Ovary (tissue), 9 donors: ENCODE data around the gene BCAN. TPM values are rescaled to one million over a fixed set of nuclear protein-coding genes. Genes with fewer than 3 reads are reported as not detected.

ENCODE experiments used
- DNase-seq, 5 donors: peaks; one replicate each; pipeline ENCODE4 v3.0.0-alpha.2; 2019 to 2020
- H3K27ac ChIP-seq, 2 donors: fragments of 200-600 bp; one replicate each; pipeline versions ENCODE4 v1.5.1 to v1.8.0; 2019 to 2022
- H3K27me3 ChIP-seq: fragments of 200-600 bp; one replicate; pipeline ENCODE4 v1.8.0; 2022
- H3K36me3 ChIP-seq: fragments of 200-600 bp; sonication (generic); one replicate; pipeline ENCODE4 v1.5.1; 2019
- H3K4me1 ChIP-seq: one replicate; pipeline ENCODE4 v1.8.1; 2013; ENCODE audit warnings: mild to moderate bottlenecking, moderate library complexity; ENCODE audit not compliant: insufficient read depth
- H3K4me3 ChIP-seq: fragments of 200-600 bp; sonication (generic); one replicate; pipeline ENCODE4 v1.5.1; 2017
- H3K9me3 ChIP-seq, 2 donors: fragments of 200-600 bp in 1 of 2; sonication (generic) in 1 of 2; one replicate each; pipeline versions ENCODE4 v1.5.1 to v1.8.1; 2013 to 2019; ENCODE audit warnings: mild to moderate bottlenecking in 1 of 2, moderate library complexity in 1 of 2
- CTCF ChIP-seq, 3 donors: fragments of 450-650 bp in 2 of 3; fragments of 200-600 bp in 1 of 3; IDR thresholded peaks; one replicate each; pipeline versions ENCODE4 v1.5.1 to v1.8.0; 2016 to 2022; ENCODE audit warnings: antibody characterized with exemption in 3 of 3, mild to moderate bottlenecking in 1 of 3
- EP300 ChIP-seq: sonication (generic); formaldehyde crosslinking; IDR thresholded peaks from one replicate; pipeline ENCODE4 v1.6.1; 2017; ENCODE audit warnings: antibody characterized with exemption
- POLR2A ChIP-seq: fragments of 450-650 bp; IDR thresholded peaks from one replicate; pipeline ENCODE4 v1.6.1; 2017; ENCODE audit warnings: antibody characterized with exemption, mild to moderate bottlenecking, moderate library complexity
- WGBS, 3 donors: extraction: QIAGEN DNeasy Blood & Tissue Kit in 1 of 3; methylation state at CpG; one replicate each; pipeline versions ENCODE4 v1.1.5 to v1.1.7; 2013 to 2017; 5-methylcytosine and 5-hydroxymethylcytosine counted together
- intact Hi-C, 4 donors: fragments of 100-400 bp; cut with DNase I; formaldehyde crosslinking; loops; one replicate each; pipeline versions ENCODE4 v1.11.0 to v1.15.1; 2022 to 2023
- polyA plus RNA-seq, 2 donors: library from polyadenylated mRNA; stranded (reverse); fragments of 200-250 nt in 1 of 2; fragments of 350-450 nt in 1 of 2; fragmentation: Illumina TruSeq in 1 of 2; extraction: RNeasy Lipid Tissue Mini Kit (QIAGEN cat#74804) in 1 of 2; gene quantifications; one replicate each; pipeline ENCODE4 v1.2.3, GENCODE V29; 2013 to 2014
- total RNA-seq, 7 donors: library from RNA; depleted of rRNA in 2 of 7; stranded (reverse); fragments of >200 nt in 2 of 7; fragmentation: NEBNext Ultra II Directional in 3 of 7; extraction: Animal tissue kit (Norgen Biotek cat#: 25700) in 3 of 7; gene quantifications; one replicate each; pipeline versions ENCODE4 v1.1.0 to v1.2.4, GENCODE V29; 2016 to 2023
- donor health status: DM: no; HTN: no; CAD: no; lungs with moderate emphysema.
- donor health status: DM: no; HTN: no; CAD: no.
- donor health status: Bipolar disorder and iron deficiency.
- donor health status: DM: yes; HTN: yes; CAD: no.
- donor health status: DM: no; HTN: no; CAD: no.
- donor health status: DM: yes; HTN: yes; CAD: no.

Gene BCAN
- total and polyA plus RNA-seq, 9 donors, result 0.11 to 2.2 (median 0.39) TPM; not detected in 3

- intact Hi-C loops, result no loop called here
- no peaks in the 10 kb centered on the region for H3K36me3 ChIP-seq
- H3K27me3 ChIP-seq, result no peaks in the 10 kb centered on the region
- H3K27ac ChIP-seq, result no peak overlapping the region
- H3K4me1 ChIP-seq, result no peaks in the 10 kb centered on the region
- H3K4me3 ChIP-seq, result no peak overlapping the region
- no peaks in the 10 kb centered on the region for H3K9me3 ChIP-seq
- 67 to 82% (median 71%) methylated on average over 10 of the region's 10 CpGs for WGBS, 3 donors
- TF ChIP-seq CTCF (IDR thresholded peaks at IDR 0.05) (no peak), EP300 (no peak), POLR2A (no peak)
- DNase-seq, result no peak
Observed at GRCh38 chr1:156647351-156647750, 5.4 kb downstream of the BCAN start.

- Histone ChIP-seq H3K36me3 (no peaks in the 10 kb centered on the region), H3K4me3 (no peak overlapping the region), H3K27ac (no peak overlapping the region), H3K4me1 (no peaks in the 10 kb centered on the region), H3K27me3 (no peaks in the 10 kb centered on the region), H3K9me3 (no peaks in the 10 kb centered on the region)
- no peak for DNase-seq
- intact Hi-C loops, result no loop called here
- 78 to 83% (median 83%) methylated on average over 10 of the region's 10 CpGs for WGBS, 3 donors
- no peak for TF ChIP-seq EP300
- no peak for TF ChIP-seq POLR2A
- no peak for TF ChIP-seq CTCF (IDR thresholded peaks at IDR 0.05)
Observed at GRCh38 chr1:156648496-156648895, 6.6 kb downstream of the BCAN start.

GRCh38 chr1:156648951-156649350 lies 7.0 kb downstream of the BCAN start:
- Histone ChIP-seq H3K4me1 (no peaks in the 10 kb centered on the region), H3K27ac (no peak overlapping the region), H3K27me3 (no peaks in the 10 kb centered on the region), H3K4me3 (no peak overlapping the region), H3K36me3 (no peaks in the 10 kb centered on the region), H3K9me3 (no peaks in the 10 kb centered on the region)
- TF ChIP-seq EP300, result no peak
- no peak for TF ChIP-seq CTCF (IDR thresholded peaks at IDR 0.05)
- no peak for TF ChIP-seq POLR2A
- DNase-seq, result no peak
- intact Hi-C loops, result no loop called here
- 12 to 29% (median 25%) methylated on average over 2 of the region's 2 CpGs for WGBS, 3 donors

GRCh38 chr1:156652131-156652991 lies 10.4 kb downstream of the BCAN start:
- H3K4me3 ChIP-seq, result no peak overlapping the region
- H3K27me3 ChIP-seq, result no peaks in the 10 kb centered on the region
- TF ChIP-seq POLR2A (no peak), CTCF (IDR thresholded peaks at IDR 0.05) (no peak), EP300 (no peak)
- WGBS, 3 donors, result 35 to 47% (median 41%) methylated on average over 16 of the region's 16 CpGs
- intact Hi-C loops, result loop anchor here in 1 of 4 donors (10.0 kb wide), 1 partner anchor 68 kb away; no protein-coding TSS in a partner anchor
- no peaks in the 10 kb centered on the region for H3K4me1 ChIP-seq
- H3K27ac ChIP-seq, result no peak overlapping the region
- peak in 2 of 5 donors; percentile 37 to 58 for DNase-seq
- no peaks in the 10 kb centered on the region for H3K9me3 ChIP-seq
- no peaks in the 10 kb centered on the region for H3K36me3 ChIP-seq
